22Rv1 (cell line): ENCODE data around the gene RASSF4.

Source experiments
- H3K27ac ChIP-seq: fragments of 450-650 bp; 2 replicates; pipeline ENCODE4 v1.5.1; 2017
- CTCF ChIP-seq: fragments of 450-650 bp; IDR thresholded peaks from 2 replicates; pipeline ENCODE4 v1.5.1; 2017; ENCODE audit warnings: mild to moderate bottlenecking
- ZFX ChIP-seq: fragments of 450-650 bp; IDR thresholded peaks from 2 replicates; pipeline ENCODE4 v1.6.1; 2017; ENCODE audit warnings: antibody characterized with exemption, borderline replicate concordance

Gene RASSF4

GRCh38 chr10:44914891-44915290 lies 44.7 kb upstream of the RASSF4 start:
- H3K27ac ChIP-seq, result no peak overlapping the region
- TF ChIP-seq CTCF (no peak), ZFX (no peak)

- TF ChIP-seq ZFX, result no peak
- no peak for TF ChIP-seq CTCF
- H3K27ac ChIP-seq, result no peak overlapping the region
These were observed 43.2 kb upstream of the RASSF4 start for GRCh38 chr10:44916429-44916828.

GRCh38 chr10:44917848-44918247 lies 41.8 kb upstream of the RASSF4 start:
- TF ChIP-seq CTCF (no peak), ZFX (no peak)
- no peak overlapping the region for H3K27ac ChIP-seq

GRCh38 chr10:44920252-44920651 lies 39.4 kb upstream of the RASSF4 start:
- H3K27ac ChIP-seq, result no peak overlapping the region
- TF ChIP-seq ZFX (no peak), CTCF (no peak)

GRCh38 chr10:44921061-44921460 lies 38.5 kb upstream of the RASSF4 start:
- no peak overlapping the region for H3K27ac ChIP-seq
- no peak for TF ChIP-seq CTCF
- no peak for TF ChIP-seq ZFX

- no peak overlapping the region for H3K27ac ChIP-seq
- no peak for TF ChIP-seq CTCF
- no peak for TF ChIP-seq ZFX
These were observed 38.1 kb upstream of the RASSF4 start for GRCh38 chr10:44921506-44921905.

GRCh38 chr10:44922021-44922420 lies 37.6 kb upstream of the RASSF4 start:
- H3K27ac ChIP-seq, result no peak overlapping the region
- no peak for TF ChIP-seq ZFX
- TF ChIP-seq CTCF, result no peak
